Endothelial cell of umbilical vein (primary cell): Measurements from ENCODE around the gene MYRIP. TPM values are rescaled to one million over a fixed set of nuclear protein-coding genes. Genes with fewer than 3 reads are reported as not detected.

ENCODE experiments used
- BruUV-seq: library from RNA; stranded (reverse); fragments of 400-500 nt; replicated peaks from 2 replicates; lab custom pipeline; 2021; lab: Mats Ljungman, UMichigan
- CTCF ChIA-PET: fragments of 300-600, 350-600 bp; sonication (Branson Sonifier 250); formaldehyde crosslinking; loops from one replicate; lab custom pipeline; 2021; ENCODE audit warnings: antibody characterized with exemption, inconsistent platforms; lab: Charles Lee
- POLR2A ChIA-PET: fragments of 300-600, 350-600 bp; sonication (Branson Sonifier 250); formaldehyde crosslinking; loops from one replicate; lab custom pipeline; 2021; ENCODE audit warnings: antibody characterized with exemption, inconsistent platforms; lab: Charles Lee
- DNase-seq: peaks from one replicate; pipeline ENCODE4 v3.0.0-alpha.2; 2011; ENCODE audit warnings: low read depth, low spot score
- FAIRE-seq: peaks from 2 replicates; lab custom pipeline; 2011; peaks lifted over from hg19 to GRCh38; lab: Jason Lieb, UNC
- H2AFZ ChIP-seq: 2 replicates; pipeline ENCODE4 v1.6.0; 2012; ENCODE audit warnings: low read depth, low read length, control low read depth, inconsistent platforms
- H3K27ac ChIP-seq: 2 replicates; pipeline ENCODE4 v1.5.1; 2011; ENCODE audit warnings: low read depth, mild to moderate bottlenecking, control low read depth, low read length, moderate library complexity; ENCODE audit not compliant: insufficient read depth
- H3K27me3 ChIP-seq, 2 experiments: 2 replicates each; pipeline versions ENCODE4 v1.6.0 to v1.6.1; 2011; ENCODE audit warnings: low read length in 2 of 2, mixed read lengths in 1 of 2; ENCODE audit not compliant: control insufficient read depth in 2 of 2, insufficient read depth in 2 of 2
- H3K36me3 ChIP-seq, 2 experiments: 2 replicates in 1 of 2; 3 replicates in 1 of 2; pipeline ENCODE4 v1.5.1; 2011; ENCODE audit warnings: low read length in 2 of 2, mild to moderate bottlenecking in 1 of 2, moderate library complexity in 1 of 2; ENCODE audit not compliant: control insufficient read depth in 2 of 2, insufficient read depth in 2 of 2; ENCODE audit errors: extremely low read depth in 1 of 2
- H3K4me1 ChIP-seq: 3 replicates; pipeline ENCODE4 v1.5.1; 2011; ENCODE audit warnings: mild to moderate bottlenecking, low read length; ENCODE audit not compliant: control insufficient read depth, insufficient read depth; ENCODE audit errors: extremely low read depth
- H3K4me2 ChIP-seq: 2 replicates; pipeline ENCODE4 v1.6.1; 2011; ENCODE audit warnings: low read length, control low read depth, mixed read lengths; ENCODE audit not compliant: insufficient read depth
- H3K4me3 ChIP-seq, 3 experiments: fragments of 200-600 bp in 1 of 3; sonication (generic), shearing (Covaris generic) in 1 of 3; replicated peaks in 1 of 3; 2 replicates each; pipeline ENCODE4 v1.5.1; 2011 to 2016; ENCODE audit warnings: control low read depth in 3 of 3, low read length in 3 of 3, mild to moderate bottlenecking in 2 of 3, inconsistent platforms in 1 of 3, low read depth in 1 of 3, moderate library complexity in 1 of 3; ENCODE audit not compliant: insufficient read depth in 1 of 3
- H3K79me2 ChIP-seq: 2 replicates; pipeline ENCODE4 v1.6.0; 2012; ENCODE audit warnings: low read length, inconsistent platforms; ENCODE audit not compliant: control insufficient read depth, insufficient read depth
- H3K9ac ChIP-seq: replicated peaks from 2 replicates; pipeline ENCODE3; 2011; ENCODE audit warnings: low read length, control low read depth; ENCODE audit not compliant: insufficient read depth; ENCODE audit errors: extremely low read depth
- H3K9me1 ChIP-seq: replicated peaks from 3 replicates; pipeline ENCODE4 v1.6.0; 2011; ENCODE audit warnings: mild to moderate bottlenecking, low read length; ENCODE audit not compliant: control insufficient read depth, insufficient read depth; ENCODE audit errors: extremely low read depth
- H3K9me3 ChIP-seq: replicated peaks from 2 replicates; pipeline ENCODE4 v1.5.1; 2012; ENCODE audit warnings: low read length, inconsistent platforms; ENCODE audit not compliant: control insufficient read depth, insufficient read depth
- H4K20me1 ChIP-seq: replicated peaks from 2 replicates; pipeline ENCODE3; 2011; ENCODE audit warnings: mild to moderate bottlenecking, low read length; ENCODE audit not compliant: control insufficient read depth, insufficient read depth; ENCODE audit errors: extremely low read depth
- CTCF ChIP-seq, 2 donors: IDR thresholded peaks; 1 replicate in 1 of 2; 2 replicates in 1 of 2; pipeline ENCODE4 v1.5.1; 2011; ENCODE audit warnings: low read length in 2 of 2, mild to moderate bottlenecking in 2 of 2, moderate library complexity in 2 of 2, control low read depth in 1 of 2, inconsistent platforms in 1 of 2, low read depth in 1 of 2; ENCODE audit not compliant: insufficient read depth in 1 of 2; ENCODE audit errors: extremely low read depth in 1 of 2
- EZH2 ChIP-seq: IDR thresholded peaks from 2 replicates; pipeline ENCODE4 v1.6.1; 2012; ENCODE audit warnings: borderline replicate concordance, low read depth, mild to moderate bottlenecking, moderate library complexity, low read length, inconsistent platforms; ENCODE audit not compliant: severe bottlenecking
- GATA2 ChIP-seq: IDR thresholded peaks from 2 replicates; pipeline ENCODE4 v1.7.0; 2011; ENCODE audit warnings: low read depth, mild to moderate bottlenecking, moderate library complexity, mixed read lengths, low read length; ENCODE audit not compliant: insufficient read length, insufficient read depth
- JUN ChIP-seq: IDR thresholded peaks from 2 replicates; pipeline ENCODE4 v1.6.1; 2011; ENCODE audit warnings: borderline replicate concordance, low read depth; ENCODE audit not compliant: insufficient read length, insufficient read depth
- POLR2A ChIP-seq: IDR thresholded peaks from 2 replicates; pipeline ENCODE4 v1.6.1; 2012; ENCODE audit warnings: low read depth, mild to moderate bottlenecking, control low read depth, low read length
- POLR2AphosphoS5 ChIP-seq: IDR thresholded peaks from 2 replicates; pipeline ENCODE4 v1.6.1; 2012; ENCODE audit warnings: low read depth, mild to moderate bottlenecking, control low read depth, low read length, moderate library complexity; ENCODE audit not compliant: insufficient read depth
- dilution Hi-C: fragments of 300-500 bp; cut with MboI; formaldehyde crosslinking; loops from one replicate; pipeline ENCODE4 v1.15.0; 2019; ENCODE audit warnings: low sequenced_read_pairs; ENCODE audit not compliant: extremely low pct_ligation_motif_present
- intact Hi-C: fragments of 100-400 bp; cut with micrococcal nuclease; formaldehyde crosslinking; loops from one replicate; pipeline ENCODE4 v1.10.0; 2022
- polyA plus RNA-seq, 4 experiments: library from polyadenylated mRNA; depleted of rRNA in 3 of 4; stranded (reverse) in 3 of 4; unstranded in 1 of 4; fragments of >200 nt; gene quantifications; 2 replicates each; pipeline versions ENCODE4 v1.2.1 to v1.2.3, GENCODE V29; 2011 to 2012; ENCODE audit warnings: missing spikeins in 1 of 4
- total RNA-seq: library from RNA; stranded (reverse); gene quantifications from 2 replicates; pipeline ENCODE4 v1.2.3, GENCODE V29; 2021

MYRIP gene
- total and polyA plus RNA-seq, 2 donors (not counting 3 experiments of a cell fraction or from before 2014, with no cell fraction given): 6.7 to 11.9 TPM

GRCh38 chr3:40173227-40173721 lies 363.9 kb downstream of the MYRIP start:
- H3K4me2 ChIP-seq: no peak overlapping the region
- H3K9me3 ChIP-seq: no peaks in the 10 kb centered on the region
- dilution Hi-C loops: no loop called here
- TF ChIP-seq POLR2AphosphoS5 (no peak), EZH2 (no peak), POLR2A (no peak), CTCF (IDR thresholded peaks at IDR 0.05; ENCODE audit: extremely low read depth in 1 of 2, insufficient read depth in 1 of 2, low read depth in 1 of 2, low read length in 2 of 2) (no peak), GATA2 (no peak), JUN (no peak)
- CTCF ChIA-PET: interaction anchor here (1.0 to 2.6 kb wide), 4 partner anchors 10 to 448 kb away, joined by 3 to 11 read pairs (median 8); no protein-coding TSS in a partner anchor
- intact Hi-C loops: no loop called here
- no peaks in the 10 kb centered on the region for H3K4me1 ChIP-seq
- POLR2A ChIA-PET: no interaction called here
- H4K20me1 ChIP-seq: no peaks in the 10 kb centered on the region
- peaks cover 0 to 12% of the 10 kb centered on the region in 2 experiments for H3K36me3 ChIP-seq
- no peak overlapping the region for H2AFZ ChIP-seq
- H3K9ac ChIP-seq: no peak overlapping the region
- no peak overlapping the region for H3K4me3 ChIP-seq
- FAIRE-seq (peak; percentile 66), DNase-seq (peak; percentile 14)
- no peak overlapping the region for H3K27ac ChIP-seq
- no TSS peak for BruUV-seq
- no peaks in the 10 kb centered on the region for H3K9me1 ChIP-seq
- no peaks in the 10 kb centered on the region for H3K27me3 ChIP-seq
- H3K79me2 ChIP-seq: no peaks in the 10 kb centered on the region
